ENCODE data around the gene HEXIM2. TPM values are rescaled to one million over a fixed set of nuclear protein-coding genes. Genes with fewer than 3 reads are reported as not detected.

HEXIM2 gene
- total and polyA plus RNA-seq, 2 experiments from 2014 or later = 17.6 to 22.3 TPM

DNA sequence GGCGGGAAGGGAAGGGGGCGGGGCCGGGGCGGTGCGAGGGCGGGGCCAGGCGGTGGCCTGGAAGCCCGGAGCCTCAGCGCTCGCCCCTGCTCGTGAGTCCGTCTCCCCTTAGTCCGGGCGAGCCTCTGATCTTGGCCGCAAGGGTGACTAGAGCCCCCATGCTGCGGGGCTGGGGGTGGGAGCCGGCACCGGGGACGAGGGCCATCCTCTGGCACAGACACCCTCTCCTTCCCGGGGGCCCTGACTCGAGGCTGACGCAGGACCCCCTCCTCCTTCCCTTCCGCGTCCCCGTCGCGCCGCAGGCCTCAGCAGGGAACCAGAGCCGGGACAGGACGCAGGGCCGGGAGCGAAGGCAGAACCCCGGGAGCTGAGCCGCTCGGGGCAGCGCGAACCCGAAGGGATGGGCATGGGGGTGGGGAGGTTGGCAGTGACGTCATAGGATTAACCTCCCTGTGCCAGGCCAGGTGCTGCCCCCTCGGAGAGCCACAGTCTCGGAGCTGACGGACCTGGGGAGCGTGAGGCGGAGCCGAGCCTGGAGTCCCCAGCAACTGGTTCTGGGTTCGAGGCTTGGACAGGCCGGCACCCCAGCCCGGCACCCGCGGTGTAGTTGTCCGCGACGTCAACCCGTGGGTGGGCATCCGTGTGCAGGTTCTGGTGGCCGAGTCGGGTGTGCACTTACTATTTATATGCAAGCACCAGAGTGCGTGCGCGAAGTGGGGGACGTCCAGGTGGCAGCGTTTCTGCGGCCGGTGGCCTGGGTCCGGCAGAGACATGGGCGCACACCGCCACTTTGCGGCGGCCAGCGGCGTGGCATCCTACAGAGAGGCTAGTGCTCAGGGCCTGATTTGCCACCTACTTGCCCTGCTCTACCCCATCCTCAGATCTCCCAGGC, 28.9 kb upstream of the HEXIM2 start:
- no peaks in the 10 kb centered on the region for H3K27me3 ChIP-seq
- TF ChIP-seq, protein P1, sequence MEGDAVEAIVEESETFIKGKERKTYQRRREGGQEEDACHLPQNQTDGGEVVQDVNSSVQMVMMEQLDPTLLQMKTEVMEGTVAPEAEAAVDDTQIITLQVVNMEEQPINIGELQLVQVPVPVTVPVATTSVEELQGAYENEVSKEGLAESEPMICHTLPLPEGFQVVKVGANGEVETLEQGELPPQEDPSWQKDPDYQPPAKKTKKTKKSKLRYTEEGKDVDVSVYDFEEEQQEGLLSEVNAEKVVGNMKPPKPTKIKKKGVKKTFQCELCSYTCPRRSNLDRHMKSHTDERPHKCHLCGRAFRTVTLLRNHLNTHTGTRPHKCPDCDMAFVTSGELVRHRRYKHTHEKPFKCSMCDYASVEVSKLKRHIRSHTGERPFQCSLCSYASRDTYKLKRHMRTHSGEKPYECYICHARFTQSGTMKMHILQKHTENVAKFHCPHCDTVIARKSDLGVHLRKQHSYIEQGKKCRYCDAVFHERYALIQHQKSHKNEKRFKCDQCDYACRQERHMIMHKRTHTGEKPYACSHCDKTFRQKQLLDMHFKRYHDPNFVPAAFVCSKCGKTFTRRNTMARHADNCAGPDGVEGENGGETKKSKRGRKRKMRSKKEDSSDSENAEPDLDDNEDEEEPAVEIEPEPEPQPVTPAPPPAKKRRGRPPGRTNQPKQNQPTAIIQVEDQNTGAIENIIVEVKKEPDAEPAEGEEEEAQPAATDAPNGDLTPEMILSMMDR (IDR thresholded peaks at IDR 0.05; ENCODE audit: low read depth, low read length) = peak; percentile 82
- peak overlapping the region; percentile 91 for H3K27ac ChIP-seq
- H3K9me3 ChIP-seq (ENCODE audit: low read depth) = no peaks in the 10 kb centered on the region
- DNase-seq (ENCODE audit: low read depth in 1 of 2, low spot score in 1 of 2) = peak; percentile 86 to 91
- peaks cover 12% of the 10 kb centered on the region for H3K4me1 ChIP-seq (ENCODE audit: low read depth)
- peak overlapping the region; percentile 65 for H3K4me3 ChIP-seq
- no peaks in the 10 kb centered on the region for H3K36me3 ChIP-seq

DNA sequence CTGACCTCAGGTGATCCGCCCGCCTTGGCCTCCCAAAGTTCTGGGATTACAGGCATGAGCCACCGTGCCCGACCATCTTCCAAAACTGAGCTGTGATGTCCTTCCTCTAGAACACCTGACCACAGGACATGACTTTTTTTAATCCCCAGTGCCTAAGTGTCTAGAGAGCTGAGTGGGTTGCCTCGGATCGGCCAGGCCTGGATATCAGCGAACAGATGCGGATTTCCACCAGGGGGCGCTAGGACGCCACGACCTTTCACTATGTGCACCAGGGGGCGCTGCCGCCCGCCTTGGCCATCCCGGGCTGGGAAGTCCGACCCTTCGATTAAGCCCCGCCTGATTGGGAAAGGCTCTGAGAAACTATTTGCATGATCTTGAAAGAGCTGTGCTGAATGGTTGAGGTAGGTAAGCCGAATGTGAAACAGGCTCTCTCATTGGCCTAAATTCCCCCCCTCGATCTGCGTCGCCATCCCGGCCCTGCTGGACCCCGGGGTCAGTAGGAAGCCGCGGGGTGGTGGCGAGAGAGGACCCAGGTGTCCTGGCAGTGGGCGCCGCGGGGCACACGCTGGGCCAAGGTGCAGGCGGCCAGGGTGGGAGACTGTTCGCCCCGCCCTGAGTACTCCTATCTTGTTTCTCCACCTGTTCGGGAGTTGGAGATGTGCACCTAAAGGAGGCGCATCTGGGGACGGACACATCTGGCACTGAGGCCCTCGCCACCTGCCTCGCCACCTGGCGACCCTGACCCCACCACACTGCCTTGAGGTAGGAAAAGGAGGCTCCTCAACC, 26.3 kb upstream of the HEXIM2 start, which contains the start of gene ACBD4:
ACBD4 (plus strand) TSS at position 496 of the 786 bp plus-strand sequence. CDS start 458 bp downstream, outside the sequence.
- Histone ChIP-seq H3K4me1 (ENCODE audit: low read depth) (peaks cover 8% of the 10 kb centered on the region), H3K9me3 (ENCODE audit: low read depth) (no peaks in the 10 kb centered on the region), H3K27ac (no peak within 1 kb of the TSS), H3K4me3 (peak within 1 kb of the TSS; percentile 23), H3K36me3 (no peaks in the 10 kb centered on the region), H3K27me3 (no peaks in the 10 kb centered on the region)
- DNase-seq (ENCODE audit: low read depth in 1 of 2, low spot score in 1 of 2) = peak; percentile 98
- TF ChIP-seq, protein P1 (IDR thresholded peaks at IDR 0.05; ENCODE audit: low read depth, low read length) = peak; percentile 100

DNA sequence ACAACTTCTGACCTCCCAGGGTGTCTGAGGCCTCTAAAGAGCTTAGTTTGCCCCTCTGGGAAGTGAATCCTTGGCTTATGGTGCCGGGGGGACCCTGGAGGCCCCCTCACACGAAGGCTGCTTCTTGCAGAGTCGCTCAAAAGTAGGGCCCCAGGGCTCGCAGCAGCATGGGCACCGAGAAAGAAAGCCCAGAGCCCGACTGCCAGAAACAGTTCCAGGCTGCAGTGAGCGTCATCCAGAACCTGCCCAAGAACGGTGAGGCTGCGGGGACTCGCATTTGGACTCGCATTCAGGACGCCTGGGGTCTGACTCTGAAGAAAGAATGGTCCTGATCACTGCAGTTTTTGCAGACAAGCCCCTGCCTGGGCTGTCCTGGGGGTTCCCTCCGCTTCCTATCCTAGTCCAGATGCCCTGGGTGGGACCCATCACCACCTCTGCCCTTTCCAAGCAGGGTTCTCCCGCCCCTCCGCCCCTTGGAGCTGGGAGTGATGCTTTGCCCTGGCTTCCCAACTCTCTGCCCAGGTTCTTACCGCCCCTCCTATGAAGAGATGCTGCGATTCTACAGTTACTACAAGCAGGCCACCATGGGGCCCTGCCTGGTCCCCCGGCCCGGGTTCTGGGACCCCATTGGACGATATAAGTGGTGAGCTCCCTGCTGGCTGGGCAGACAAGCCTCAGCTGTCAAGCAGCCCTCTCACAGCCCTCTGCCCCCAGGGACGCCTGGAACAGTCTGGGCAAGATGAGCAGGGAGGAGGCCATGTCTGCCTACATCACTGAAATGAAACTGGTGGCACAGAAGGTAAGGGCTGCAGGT, 25.5 kb upstream of the HEXIM2 start:
- no peak overlapping the region for H3K27ac ChIP-seq
- H3K9me3 ChIP-seq (ENCODE audit: low read depth) = no peaks in the 10 kb centered on the region
- DNase-seq (ENCODE audit: low read depth in 1 of 2, low spot score in 1 of 2) = no peak

DNA sequence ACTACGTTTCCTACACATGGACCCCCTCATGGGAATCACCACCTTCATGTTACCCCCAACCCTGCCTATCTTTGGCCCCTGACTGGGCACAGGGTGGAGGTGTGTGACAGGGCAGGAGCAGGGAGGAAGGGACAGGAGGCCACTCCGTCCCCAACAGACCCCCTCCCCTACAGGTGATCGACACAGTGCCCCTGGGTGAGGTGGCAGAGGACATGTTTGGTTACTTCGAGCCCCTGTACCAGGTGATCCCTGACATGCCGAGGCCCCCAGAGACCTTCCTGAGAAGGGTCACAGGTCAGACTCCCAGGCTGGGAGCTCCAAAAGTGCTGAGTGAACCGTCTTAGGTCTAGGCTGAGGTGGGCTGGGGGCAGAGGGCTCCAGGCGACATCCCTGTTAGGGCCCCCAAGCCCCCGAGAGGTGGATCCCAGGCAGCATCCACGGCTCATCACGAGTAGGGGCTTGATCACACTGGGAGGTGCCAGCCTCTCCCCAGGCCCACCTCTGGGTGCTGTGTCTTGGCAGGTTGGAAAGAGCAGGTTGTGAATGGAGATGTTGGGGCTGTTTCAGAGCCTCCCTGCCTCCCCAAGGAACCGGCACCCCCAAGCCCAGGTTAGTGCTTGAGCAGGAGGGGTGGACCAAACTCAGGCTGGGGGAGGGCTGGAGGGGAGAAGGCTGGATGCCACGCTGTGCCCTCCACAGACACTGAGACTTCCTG, 24.7 kb upstream of the HEXIM2 start:
- TF ChIP-seq, protein P1 (IDR thresholded peaks at IDR 0.05; ENCODE audit: low read depth, low read length) = no peak
- no peak for DNase-seq (ENCODE audit: low read depth in 1 of 2, low spot score in 1 of 2)
- no peak overlapping the region for H3K4me3 ChIP-seq

More for the DNA sequence above, 25.5 kb upstream of the HEXIM2 start:
- Histone ChIP-seq H3K4me1 (ENCODE audit: low read depth) (peaks cover 8% of the 10 kb centered on the region), H3K36me3 (no peaks in the 10 kb centered on the region), H3K4me3 (peak overlapping the region; percentile 23), H3K27me3 (no peaks in the 10 kb centered on the region)
- TF ChIP-seq, protein P1 (IDR thresholded peaks at IDR 0.05; ENCODE audit: low read depth, low read length) = no peak

More for the DNA sequence above, 24.7 kb upstream of the HEXIM2 start:
- H3K9me3 ChIP-seq (ENCODE audit: low read depth) = no peaks in the 10 kb centered on the region
- no peaks in the 10 kb centered on the region for H3K27me3 ChIP-seq
- no peaks in the 10 kb centered on the region for H3K36me3 ChIP-seq
- peaks cover 8% of the 10 kb centered on the region for H3K4me1 ChIP-seq (ENCODE audit: low read depth)
- no peak overlapping the region for H3K27ac ChIP-seq

Measured in cardiac muscle cell (in vitro differentiated cells and primary cell).